Measurements from ENCODE around the gene MGAT5.

The MGAT5 gene

DNA sequence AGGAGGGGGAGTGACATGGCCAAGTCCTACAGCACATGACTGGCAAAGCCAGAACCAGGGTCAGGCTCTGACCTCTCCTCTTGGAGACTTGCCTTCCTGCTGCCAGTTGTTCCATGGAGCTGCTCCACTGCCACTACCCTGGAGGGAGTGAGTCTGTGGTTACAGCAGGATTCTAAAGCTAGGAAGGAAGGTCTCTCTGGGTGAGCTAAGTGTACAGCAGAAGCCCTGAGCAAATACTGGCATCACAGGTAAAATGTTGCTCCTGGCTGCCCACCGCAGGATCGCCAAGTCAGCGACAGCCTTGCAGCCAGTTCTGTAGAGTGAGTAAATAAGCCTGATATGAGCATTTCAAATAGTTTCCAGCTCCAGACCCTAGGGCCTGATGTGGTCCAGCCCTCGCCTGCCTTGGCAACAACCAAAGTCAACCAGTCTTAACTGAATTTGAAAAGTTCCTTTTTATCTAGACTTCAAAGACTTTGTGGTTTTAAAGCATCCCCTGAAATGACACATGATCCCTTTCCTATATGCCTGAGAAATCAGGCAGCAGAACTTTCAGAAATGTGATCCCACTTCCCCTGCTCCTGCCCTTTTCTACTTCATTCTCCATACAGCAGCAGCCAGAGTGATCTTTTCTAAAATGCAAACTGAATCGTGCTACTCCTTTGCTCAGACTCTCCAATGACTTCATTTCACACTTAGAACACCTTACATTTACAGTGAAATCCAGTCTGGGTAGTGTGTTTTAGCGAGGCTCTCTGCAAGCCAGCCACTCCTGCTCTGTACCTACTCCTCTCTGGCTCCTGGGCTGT is 114.3 kb downstream of the MGAT5 start:
- DNase-seq (ENCODE audit: low read depth in 2 of 2) = no peak

DNA sequence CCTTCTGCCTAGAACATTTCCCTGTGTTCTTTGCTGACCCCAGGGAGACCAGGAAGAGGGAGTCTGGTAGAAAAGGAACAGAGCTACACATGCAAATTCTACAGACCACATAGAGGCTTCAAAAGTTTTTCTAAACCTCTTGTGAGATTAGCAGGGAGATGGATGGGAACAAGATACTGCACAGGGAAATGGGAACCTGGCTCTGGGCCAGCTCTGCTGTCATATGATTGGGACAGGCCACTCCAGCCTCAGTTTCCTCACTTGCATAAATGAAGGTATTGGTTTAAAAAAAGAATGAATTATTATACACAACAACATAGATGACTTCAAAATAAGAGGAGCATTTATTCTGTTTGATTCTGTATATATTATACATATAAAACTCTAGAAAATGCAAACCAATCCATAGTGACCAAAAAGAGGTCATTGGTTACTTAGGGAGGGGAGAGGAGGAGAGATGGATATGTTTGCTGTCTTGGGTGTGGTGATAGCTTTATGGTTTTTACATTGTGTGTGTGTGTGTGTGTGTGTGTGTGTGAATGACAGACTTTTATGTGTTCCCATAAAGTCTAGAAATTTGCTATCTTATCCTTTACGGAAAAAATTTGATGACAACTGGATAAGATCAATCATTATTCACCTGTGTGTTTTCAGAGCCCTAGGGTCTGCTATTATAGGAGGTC is 115.5 kb downstream of the MGAT5 start:
- DNase-seq (ENCODE audit: low read depth in 2 of 2) = no peak

DNA sequence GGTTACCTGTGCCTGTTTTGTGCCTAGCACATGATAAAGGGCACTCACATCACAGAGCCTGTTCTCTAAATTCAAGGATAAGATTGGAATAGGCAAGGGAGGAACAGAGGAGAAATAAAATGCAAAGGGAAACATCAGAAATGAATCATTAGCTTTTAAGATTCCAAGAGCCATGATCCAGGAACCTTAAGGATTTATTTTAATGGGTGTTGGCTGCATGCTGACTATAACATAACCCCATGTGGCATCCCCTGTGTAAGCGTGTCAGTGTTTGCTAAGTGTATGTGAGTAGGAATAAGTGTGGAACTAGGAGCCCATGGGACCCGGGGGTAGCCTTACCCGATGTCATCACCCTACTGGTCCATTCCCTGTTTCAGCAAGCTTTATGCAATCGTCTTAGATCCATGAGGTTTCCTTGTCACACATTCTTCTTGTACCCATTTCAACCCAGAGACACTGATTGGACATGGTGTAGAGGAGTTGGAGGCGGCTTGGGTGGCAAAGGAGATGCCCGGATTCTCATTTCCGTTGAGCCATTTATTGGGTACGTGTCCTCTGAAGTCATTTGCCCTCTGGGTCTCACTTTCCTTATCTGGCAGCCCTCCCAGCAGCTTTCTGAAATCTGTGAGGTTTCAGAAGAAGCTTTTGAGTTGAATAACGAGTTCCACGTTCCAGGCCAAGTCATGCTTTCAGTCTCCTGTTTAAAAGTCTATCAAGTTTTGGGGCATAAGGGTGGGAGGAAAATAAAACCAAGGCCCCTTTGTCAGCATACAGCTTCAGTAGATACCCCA is 117.0 kb downstream of the MGAT5 start:
- DNase-seq (ENCODE audit: low read depth in 2 of 2) = no peak

DNA sequence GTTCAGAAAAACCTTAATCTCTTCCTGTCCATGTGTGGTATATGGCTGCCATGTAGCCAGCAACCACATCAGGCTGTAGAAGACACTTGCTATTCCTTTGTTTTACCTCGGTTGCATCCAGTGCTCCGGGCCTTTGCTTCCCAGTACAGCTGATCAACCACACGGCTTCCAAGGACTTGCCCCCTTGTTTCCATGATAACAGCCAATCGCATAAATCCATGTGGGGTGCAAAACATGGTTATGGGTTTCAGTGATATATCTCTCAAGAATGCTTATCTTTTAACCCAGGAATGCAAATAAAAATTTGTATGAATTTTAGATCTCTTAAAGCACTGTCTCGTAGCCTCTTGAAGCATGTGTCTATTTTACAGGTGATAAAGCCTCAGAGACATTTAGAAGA is 118.3 kb downstream of the MGAT5 start:
- DNase-seq (ENCODE audit: low read depth in 2 of 2) = no peak

DNA sequence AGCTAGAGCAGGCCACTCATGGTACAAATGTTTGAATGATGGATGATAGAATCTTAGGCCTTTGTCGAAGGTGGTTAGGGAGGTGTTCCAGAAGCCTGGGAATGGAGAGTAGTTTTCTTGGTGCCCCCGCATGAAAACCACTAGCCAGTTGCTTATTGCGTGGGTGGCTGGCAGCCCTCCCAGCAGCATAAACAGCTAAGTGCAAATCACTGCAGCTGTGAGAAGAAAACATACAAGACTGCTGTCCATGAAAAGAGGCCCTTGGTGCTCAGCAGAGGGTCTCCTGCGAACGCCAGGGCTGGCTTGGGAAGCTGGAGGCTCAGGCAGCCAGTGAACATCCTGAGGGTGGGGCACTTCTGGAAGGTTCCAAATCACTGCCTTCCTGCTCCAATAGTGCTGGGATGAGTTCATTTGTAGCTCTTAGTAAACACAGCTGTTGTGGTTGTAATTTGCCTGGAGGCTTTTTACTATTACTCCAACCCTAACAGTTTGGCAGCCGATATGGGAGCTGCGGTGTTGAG is 118.8 kb downstream of the MGAT5 start:
- DNase-seq (ENCODE audit: low read depth in 2 of 2) = no peak

DNA sequence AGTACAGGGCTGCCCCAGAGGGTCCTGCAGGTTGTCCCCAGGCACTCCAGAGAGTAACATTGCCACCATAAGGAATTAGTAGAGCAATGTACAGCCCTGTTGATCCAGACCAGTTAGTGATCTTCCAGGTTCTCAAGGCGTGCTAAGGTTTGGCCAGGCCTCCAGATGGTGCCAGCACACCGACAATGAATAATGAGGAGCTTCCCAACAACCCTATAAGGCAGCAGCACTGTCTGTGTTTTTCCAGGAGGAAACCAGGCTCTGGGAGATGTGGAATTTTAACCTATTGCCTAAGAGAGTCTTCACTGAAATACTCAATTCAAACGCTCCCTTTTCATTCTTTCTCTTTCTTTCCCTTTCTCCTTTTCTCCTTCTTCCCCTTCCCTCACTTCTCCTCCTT is 122.1 kb downstream of the MGAT5 start:
- DNase-seq (ENCODE audit: low read depth in 2 of 2) = no peak

DNA sequence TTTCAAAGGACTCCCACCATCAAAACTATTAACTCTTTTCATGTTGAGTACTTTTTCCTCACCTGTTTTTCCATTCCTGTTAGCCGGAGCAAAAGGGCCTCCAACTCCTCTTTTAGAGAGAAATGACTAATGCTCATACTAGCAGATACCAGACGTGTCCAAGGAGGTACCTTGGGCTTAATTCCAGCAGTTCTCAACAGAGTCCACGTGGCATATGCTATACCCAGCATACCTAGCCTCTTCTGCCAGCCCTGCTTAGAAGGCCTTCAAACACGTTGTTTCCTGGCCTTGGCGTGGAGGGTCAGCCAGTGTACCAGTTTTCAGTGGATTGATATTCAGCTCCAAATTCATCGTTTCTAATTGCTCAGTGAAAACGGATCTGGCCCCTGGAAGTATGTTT is 123.9 kb downstream of the MGAT5 start:
- DNase-seq (ENCODE audit: low read depth in 2 of 2) = no peak

DNA sequence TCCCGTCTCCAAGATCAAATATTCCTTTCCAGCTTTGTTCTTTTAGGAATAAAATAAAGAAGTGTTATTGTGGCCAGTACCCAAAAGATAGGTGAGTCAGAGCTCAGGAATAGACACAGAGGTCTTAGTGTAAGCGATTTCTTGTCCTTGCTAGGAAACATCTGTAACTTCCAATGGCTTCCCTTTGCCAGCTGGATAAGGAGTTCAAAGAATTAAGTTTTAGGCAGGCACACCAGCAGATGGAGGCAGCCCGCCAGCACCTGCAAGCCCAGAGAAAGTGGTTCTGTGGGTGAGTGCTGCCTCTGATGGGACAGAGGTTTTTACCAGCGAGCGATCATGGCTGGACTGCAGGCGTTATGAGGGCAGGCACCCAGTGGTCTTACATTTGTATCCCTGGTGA is 125.4 kb downstream of the MGAT5 start:
- DNase-seq (ENCODE audit: low read depth in 2 of 2) = no peak

DNA sequence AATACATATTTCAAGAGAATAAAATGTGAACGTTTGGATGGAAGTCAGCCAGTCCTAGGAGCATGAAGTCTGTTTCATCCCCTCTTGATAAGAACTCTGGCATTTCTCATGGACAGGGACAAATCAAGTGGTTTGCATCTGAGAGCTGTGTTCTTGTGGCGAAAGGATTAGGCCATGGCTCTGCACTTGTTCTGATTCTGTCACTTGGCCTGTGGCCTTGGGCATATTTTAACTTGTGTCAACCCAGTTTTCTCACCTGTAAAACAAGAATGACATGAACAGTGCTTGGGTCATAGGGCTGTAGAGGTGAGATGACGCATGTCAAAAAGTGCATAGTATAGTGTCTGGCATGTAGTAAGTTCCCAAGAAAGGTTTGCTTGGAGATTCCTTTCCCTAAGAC is 125.8 kb downstream of the MGAT5 start:
- DNase-seq (ENCODE audit: low read depth in 2 of 2) = no peak

DNA sequence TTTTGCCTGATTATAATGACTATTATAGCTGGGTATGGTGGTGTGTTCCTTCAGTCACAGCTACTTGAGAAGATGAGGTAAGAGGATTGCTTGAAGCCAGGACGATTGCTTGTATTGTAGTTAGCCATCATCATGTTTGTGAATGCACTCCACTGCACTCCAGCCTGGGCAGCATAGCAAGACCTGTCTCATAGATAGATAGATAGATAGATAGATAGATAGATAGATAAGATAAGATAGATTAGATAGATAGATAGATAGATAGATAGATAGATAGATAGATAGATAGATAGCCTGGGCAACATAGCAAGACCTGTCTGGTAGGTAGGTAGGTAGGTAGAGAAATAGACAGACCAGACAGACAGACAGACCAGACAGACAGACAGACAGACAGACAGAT is 127.3 kb downstream of the MGAT5 start:
- DNase-seq (ENCODE audit: low read depth in 2 of 2) = no peak

DNA sequence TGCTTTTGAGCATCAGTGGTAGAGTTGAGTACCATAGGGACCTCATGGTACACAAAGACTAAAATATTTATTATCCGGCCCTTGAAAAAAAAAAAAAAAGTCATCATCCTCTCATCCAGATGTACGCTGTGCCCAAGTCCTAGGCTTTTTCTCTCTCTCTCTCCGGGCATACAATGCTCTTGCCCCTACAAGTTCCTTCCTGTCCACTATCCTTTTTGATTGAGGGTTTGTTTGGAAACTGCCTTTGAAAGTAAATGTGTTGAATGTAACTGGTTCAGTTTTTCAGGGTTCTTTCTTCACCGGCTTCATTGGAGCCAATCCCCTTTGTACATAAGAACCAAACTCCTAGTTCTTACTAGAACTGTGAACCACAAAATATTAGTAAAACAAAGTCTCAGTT is 130.3 kb downstream of the MGAT5 start:
- no peak for DNase-seq (ENCODE audit: low read depth in 2 of 2)

DNA sequence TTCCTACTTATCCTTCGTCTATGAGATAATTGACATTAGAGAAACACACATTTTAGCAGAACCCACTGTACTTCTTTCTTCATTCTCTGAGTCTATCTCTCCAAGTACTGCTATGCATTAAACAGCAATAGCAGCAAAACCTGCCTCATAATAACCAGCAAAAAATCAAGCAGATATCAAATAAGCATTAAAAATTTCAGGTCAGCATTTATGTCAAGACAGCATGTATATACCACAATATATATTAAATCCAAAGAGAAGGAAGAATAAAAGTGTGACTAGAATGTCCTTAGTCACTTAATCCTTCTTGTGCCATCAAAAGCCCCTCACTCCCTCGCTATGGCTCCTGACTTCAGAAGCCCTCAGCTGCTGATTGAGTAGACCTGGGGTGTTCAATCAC is 131.3 kb downstream of the MGAT5 start:
- DNase-seq (ENCODE audit: low read depth in 2 of 2) = no peak

DNA sequence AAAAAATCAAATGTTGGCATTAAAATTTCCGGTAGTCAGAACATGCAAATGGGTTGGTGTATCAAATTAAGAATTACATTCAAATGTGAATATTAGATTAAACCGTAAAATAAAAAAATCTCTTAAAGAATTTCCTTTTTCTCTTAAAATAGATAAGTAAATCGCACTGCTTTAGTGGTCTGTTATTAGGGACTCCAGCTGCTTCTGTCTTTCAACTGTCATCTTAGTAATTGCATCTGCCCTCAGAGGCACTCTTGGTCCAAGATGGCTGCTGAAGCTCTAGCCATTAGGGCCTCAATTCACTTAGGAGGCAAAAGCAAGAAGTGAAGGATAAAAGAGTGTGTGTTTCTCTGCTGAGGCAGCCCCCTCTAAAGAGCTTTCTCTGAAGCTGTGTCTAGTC is 132.4 kb downstream of the MGAT5 start:
- no peak for DNase-seq (ENCODE audit: low read depth in 2 of 2)

DNA sequence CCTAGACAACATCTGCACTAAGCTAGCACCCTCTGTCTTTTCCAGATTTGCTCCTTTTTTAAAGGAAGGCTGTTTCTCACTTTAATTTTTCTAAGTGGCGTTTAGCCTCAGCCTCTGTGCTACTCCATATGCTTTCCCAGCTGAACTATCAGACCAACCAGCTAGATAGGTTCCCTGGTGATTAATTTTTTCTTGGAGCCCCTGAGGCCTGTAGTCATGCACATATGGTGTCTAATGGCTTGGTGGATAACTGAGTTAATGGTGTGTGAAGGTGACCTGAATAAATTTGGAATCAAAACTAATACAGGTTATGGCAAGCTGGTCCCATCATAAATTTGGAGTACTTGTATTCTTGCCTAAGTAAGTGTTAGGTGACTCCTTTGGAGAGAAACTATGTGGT is 135.5 kb downstream of the MGAT5 start:
- no peak for DNase-seq (ENCODE audit: low read depth in 2 of 2)

DNA sequence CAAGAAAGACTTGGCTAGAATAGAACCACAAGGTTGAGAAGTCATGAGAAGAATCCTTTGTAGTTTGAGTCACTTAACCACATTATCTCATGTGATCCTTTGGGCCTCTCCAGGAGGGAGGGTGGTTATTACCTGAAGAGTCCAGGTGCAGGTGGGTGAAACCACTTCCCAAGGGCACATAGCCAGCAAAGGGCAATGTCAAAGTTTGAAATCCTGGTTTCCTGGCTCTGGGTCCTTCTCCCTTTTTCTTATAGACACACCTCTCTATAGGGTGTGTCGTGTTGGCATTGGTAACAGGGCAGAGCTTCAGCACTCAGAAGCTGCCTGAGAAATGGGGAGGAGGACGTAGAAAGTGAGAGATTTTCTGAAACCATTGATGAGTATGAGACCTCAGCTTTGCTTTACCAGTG is 137.9 kb downstream of the MGAT5 start:
- DNase-seq (ENCODE audit: low read depth in 2 of 2) = no peak

DNA sequence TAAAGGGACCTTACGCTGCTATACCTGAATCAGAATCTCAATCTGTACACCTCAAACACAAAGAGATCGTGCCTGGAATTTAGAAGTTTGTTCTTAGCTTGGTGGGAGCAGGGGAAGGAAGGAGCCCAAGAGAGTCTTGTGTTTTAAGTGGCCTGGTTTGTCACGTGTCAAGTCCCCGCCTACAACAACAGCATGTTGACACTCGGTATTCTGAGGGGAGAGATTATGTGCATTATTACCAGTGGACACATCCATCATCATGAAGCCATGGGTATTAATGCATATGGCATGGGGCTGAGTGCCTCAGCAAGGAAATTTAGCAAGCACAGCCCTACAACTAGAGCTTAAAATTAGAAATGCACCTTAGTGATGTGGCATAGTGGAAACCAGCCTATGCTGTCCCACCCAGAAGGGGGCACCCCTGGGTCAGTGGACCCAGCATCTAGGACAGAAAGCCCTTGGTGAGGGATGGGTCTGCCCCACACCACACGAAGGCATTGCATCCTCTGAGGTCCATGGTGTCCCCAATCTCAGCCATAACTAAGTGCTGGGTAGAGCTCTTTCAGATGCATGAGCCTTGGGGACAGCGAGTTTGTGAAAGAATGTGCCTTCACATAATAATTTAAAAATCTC is 138.7 kb downstream of the MGAT5 start:
- no peak for DNase-seq (ENCODE audit: low read depth in 2 of 2)

DNA sequence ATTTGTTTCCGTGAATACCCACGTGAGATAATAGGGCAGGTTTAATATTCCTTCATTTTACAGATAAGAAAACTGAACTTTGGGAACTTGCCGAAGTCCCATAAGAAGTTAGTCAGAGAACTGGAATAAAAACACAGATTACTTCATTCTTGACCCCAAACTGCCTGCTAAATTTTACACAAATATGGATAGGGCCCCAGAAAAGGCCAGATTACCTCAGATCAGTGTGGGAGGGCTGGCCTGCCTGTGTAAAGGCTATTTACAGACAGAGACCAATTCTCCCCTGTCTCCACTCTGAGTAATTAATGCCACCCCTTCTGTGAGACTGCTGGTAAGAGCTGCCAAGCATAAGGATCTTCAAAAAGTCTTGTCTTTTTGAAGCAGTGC is 139.2 kb downstream of the MGAT5 start:
- no peak for DNase-seq (ENCODE audit: low read depth in 2 of 2)

DNA sequence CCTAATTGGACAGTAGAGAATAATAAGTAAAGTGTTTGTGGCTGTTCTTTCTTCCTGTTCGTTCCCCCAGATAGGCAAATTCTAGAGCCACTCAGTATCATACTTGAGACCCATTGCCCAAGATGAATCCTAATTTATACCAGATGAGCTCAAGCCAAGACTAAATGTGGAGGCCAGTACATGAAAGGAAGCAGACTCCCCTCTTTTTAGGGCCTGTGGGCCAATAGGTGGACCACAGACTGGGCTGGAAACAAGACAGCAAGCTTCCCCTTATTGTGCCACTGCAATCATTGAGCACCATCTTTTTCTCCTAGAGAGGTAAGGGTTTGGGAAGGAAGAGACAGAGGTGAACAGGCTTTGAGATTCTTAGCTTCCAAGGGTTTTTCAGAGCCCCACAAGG is 141.9 kb downstream of the MGAT5 start:
- no peak for DNase-seq (ENCODE audit: low read depth in 2 of 2)

DNA sequence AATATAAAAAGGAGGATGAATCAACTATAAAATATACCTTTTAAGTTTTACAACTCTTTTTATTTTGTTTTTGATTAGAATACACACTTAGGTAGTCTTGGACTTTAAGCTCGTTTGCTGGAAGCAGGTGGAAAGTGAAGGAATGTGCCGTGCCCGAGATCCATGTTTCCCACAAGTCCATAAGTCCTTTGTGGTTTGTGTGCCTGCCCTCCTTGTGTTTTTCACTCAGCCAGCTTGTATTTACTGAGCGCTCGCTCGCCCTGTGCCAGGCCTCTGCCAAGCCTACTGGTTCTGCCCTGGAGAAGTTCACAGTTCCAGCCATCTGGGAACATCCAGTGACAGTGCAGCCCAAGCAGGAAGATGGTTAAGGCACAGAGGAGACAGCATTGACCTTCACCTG is 142.6 kb downstream of the MGAT5 start:
- DNase-seq (ENCODE audit: low read depth in 2 of 2) = no peak

DNA sequence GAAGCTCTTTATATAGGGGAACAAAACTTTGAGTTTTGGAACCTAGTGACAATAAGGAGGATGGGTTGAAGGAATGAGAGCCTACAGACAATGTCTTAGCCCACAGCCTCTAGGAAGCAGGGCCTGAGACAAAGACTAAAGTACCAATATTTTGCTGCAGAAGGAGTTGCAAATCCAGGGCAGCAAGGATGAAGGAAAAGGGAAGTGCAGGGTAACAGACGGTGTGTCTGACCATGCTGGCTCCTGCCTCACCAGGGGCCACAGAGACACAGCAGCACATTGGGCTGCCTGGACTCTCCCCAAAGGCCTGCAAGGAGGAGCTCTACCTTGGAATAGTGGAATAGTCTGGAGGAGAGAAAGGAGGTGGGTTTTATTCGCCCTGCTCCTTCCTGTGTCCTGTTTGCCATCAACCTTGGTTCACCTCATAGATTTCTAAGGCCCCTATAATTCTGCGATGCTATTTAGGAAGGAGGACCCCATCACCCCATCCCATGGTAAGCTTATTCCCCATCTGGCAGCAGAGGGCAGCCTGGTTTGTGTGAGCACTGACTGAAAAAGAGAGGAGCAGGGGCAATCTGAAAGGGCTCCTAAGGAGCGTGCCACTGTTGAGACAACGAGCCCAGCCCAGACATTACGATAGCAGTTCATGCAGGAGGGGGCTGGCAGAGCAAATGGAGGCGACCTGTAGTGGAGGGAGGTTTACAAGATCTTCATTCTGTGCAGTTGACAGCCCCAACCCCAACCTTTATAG is 143.4 kb downstream of the MGAT5 start:
- no peak for DNase-seq (ENCODE audit: low read depth in 2 of 2)

DNA sequence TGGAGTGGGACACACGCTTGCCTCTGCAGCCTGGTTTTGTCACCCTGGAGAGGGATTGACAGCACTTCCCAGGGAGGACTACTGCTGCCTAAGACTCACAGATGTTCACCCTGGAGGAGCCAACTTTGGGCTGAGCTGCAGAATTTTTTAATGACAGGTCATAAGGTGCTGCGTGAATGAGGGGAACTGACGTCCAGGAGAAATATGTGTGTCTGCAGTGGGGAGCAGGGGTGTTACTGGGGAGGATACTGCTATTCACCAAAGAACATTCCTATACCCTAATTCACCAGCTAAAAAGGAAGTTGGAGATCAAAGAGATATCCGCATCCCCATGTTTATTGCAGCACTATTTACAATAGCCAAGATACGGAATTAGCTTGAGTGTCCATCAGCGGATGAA is 144.4 kb downstream of the MGAT5 start:
- DNase-seq (ENCODE audit: low read depth in 2 of 2) = no peak

Data from stimulated activated CD4-positive, alpha-beta T cell treated with anti-CD3 and anti-CD28 coated beads, Interleukin-1b, Interleukin-23, amount 100 ng/mL, for 1 hour (primary cell).